HepG2 (cell line): Measurements from ENCODE around the gene PRKAG3. TPM values are rescaled to one million over a fixed set of nuclear protein-coding genes. Genes with fewer than 3 reads are reported as not detected.

Experiments
- BORCS8-MEF2B ChIP-seq: sonication (generic); formaldehyde crosslinking; IDR thresholded peaks from 2 replicates; pipeline ENCODE4 v1.8.0; 2022; ENCODE audit warnings: mild to moderate bottlenecking, missing genetic modification reagents
- EED ChIP-seq: sonication (generic); formaldehyde crosslinking; IDR thresholded peaks from 2 replicates; pipeline ENCODE4 v1.5.0; 2020; ENCODE audit warnings: mild to moderate bottlenecking, missing genetic modification reagents
- HNRNPUL1 ChIP-seq: fragments of 200-400 bp; formaldehyde crosslinking; IDR thresholded peaks from 2 replicates; pipeline ENCODE4 v1.6.1; 2017; ENCODE audit warnings: low read depth, mild to moderate bottlenecking, low read length, moderate library complexity
- MLLT10 ChIP-seq: sonication (generic); formaldehyde crosslinking; IDR thresholded peaks from 2 replicates; pipeline ENCODE4 v1.4.0; 2020; ENCODE audit warnings: missing genetic modification reagents
- NFE2L2 ChIP-seq: fragments of 150-350 bp; IDR thresholded peaks from 2 replicates; pipeline ENCODE4 v1.6.1; 2014; ENCODE audit warnings: low read length
- NFYC ChIP-seq: IDR thresholded peaks from 2 replicates; pipeline ENCODE4 v1.6.1; 2016; ENCODE audit warnings: missing genetic modification reagents, missing compliant biosample characterization
- SKI ChIP-seq: fragments of 450-650 bp; IDR thresholded peaks from one replicate; pipeline ENCODE4 v1.6.1; 2018; ENCODE audit warnings: mild to moderate bottlenecking; ENCODE audit not compliant: partially characterized antibody
- SRF ChIP-seq: IDR thresholded peaks from 2 replicates; pipeline ENCODE4 v1.6.1; 2011; ENCODE audit warnings: mild to moderate bottlenecking, low read depth, low read length, moderate library complexity
- TSC22D2 ChIP-seq: sonication (generic); formaldehyde crosslinking; IDR thresholded peaks from 2 replicates; pipeline ENCODE4 v1.5.1; 2020; ENCODE audit warnings: missing genetic modification reagents, mild to moderate bottlenecking, borderline replicate concordance
- XRCC5 ChIP-seq: fragments of 200-400 bp; formaldehyde crosslinking; optimal IDR thresholded peaks from 2 replicates; pipeline ENCODE3; 2017; ENCODE audit warnings: mild to moderate bottlenecking, low read length
- ZBTB7B ChIP-seq: sonication (generic); formaldehyde crosslinking; IDR thresholded peaks from 2 replicates; pipeline ENCODE4 v1.4.0; 2020; ENCODE audit warnings: missing genetic modification reagents
- ZNF101 ChIP-seq: sonication (generic); formaldehyde crosslinking; IDR thresholded peaks from 2 replicates; pipeline ENCODE4 v1.4.0; 2020; ENCODE audit warnings: mild to moderate bottlenecking, low read depth, missing genetic modification reagents, borderline replicate concordance
- ZNF121 ChIP-seq: sonication (generic); formaldehyde crosslinking; IDR thresholded peaks from 2 replicates; pipeline ENCODE4 v1.5.0; 2020; ENCODE audit warnings: mild to moderate bottlenecking, missing genetic modification reagents
- ZNF264 ChIP-seq: sonication (generic); formaldehyde crosslinking; IDR thresholded peaks from 2 replicates; pipeline ENCODE4 v1.4.0; 2020; ENCODE audit warnings: missing genetic modification reagents
- ZNF33B ChIP-seq: sonication (generic); formaldehyde crosslinking; IDR thresholded peaks from 2 replicates; pipeline ENCODE4 v1.5.1; 2020; ENCODE audit warnings: mild to moderate bottlenecking, missing genetic modification reagents
- ZNF674 ChIP-seq: sonication (generic); formaldehyde crosslinking; IDR thresholded peaks from 2 replicates; pipeline ENCODE4 v1.5.0; 2020; ENCODE audit warnings: low read depth, mild to moderate bottlenecking, missing genetic modification reagents
- ZNF772 ChIP-seq: sonication (generic); formaldehyde crosslinking; IDR thresholded peaks from 2 replicates; pipeline ENCODE4 v1.5.0; 2020; ENCODE audit warnings: mild to moderate bottlenecking, missing genetic modification reagents
- ZNF775 ChIP-seq: sonication (generic); formaldehyde crosslinking; IDR thresholded peaks from 2 replicates; pipeline ENCODE4 v1.4.0; 2020; ENCODE audit warnings: missing genetic modification reagents, mild to moderate bottlenecking, moderate library complexity, borderline replicate concordance
- polyA plus RNA-seq, 8 experiments: library from polyadenylated mRNA; depleted of rRNA in 3 of 8; stranded (reverse) in 7 of 8; unstranded in 1 of 8; fragments of >200 nt; fragmentation: Illumina TruSeq in 4 of 8; extraction: Trizol in 4 of 8; gene quantifications; 2 replicates each; pipeline versions ENCODE4 v1.2.1 to v1.2.3, GENCODE V29; 2011 to 2016; ENCODE audit warnings: low read depth in 4 of 8, missing spikeins in 1 of 8, mixed read lengths in 1 of 8; ENCODE audit not compliant: insufficient read depth in 1 of 8
- total RNA-seq, 5 experiments: library from RNA; depleted of rRNA; stranded (reverse); fragments of >200 nt; fragmentation: Illumina TruSeq; extraction: Trizol; gene quantifications; 2 replicates each; pipeline ENCODE4 v1.2.3, GENCODE V29; 2016; ENCODE audit warnings: low read depth in 1 of 5
- TF ChIP-seq, protein P1 (sequence below), 2 experiments: sonication (generic) in 1 of 2; formaldehyde crosslinking in 1 of 2; IDR thresholded peaks; 2 replicates each; pipeline versions ENCODE4 v1.4.0 to v1.6.1; 2018 to 2020; ENCODE audit warnings: missing genetic modification reagents in 2 of 2, borderline replicate concordance in 1 of 2, low read depth in 1 of 2, mild to moderate bottlenecking in 1 of 2, missing biosample characterization in 1 of 2
- TF ChIP-seq, protein P2 (sequence below): sonication (generic); formaldehyde crosslinking; conservative IDR thresholded peaks from 2 replicates; pipeline ENCODE4 v1.4.0; 2020; ENCODE audit warnings: missing genetic modification reagents
- TF ChIP-seq, protein P3 (sequence below): sonication (generic); formaldehyde crosslinking; conservative IDR thresholded peaks from 2 replicates; pipeline ENCODE4 v1.4.0; 2020; ENCODE audit warnings: missing genetic modification reagents
- TF ChIP-seq, protein P4 (sequence below): IDR thresholded peaks from 2 replicates; pipeline ENCODE4 v1.6.1; 2012; ENCODE audit warnings: low read depth, low read length, improper control_type of control experiment
- TF ChIP-seq, protein P5 (sequence below): sonication (generic); formaldehyde crosslinking; IDR thresholded peaks from 2 replicates; pipeline ENCODE4 v1.5.0; 2020; ENCODE audit warnings: mild to moderate bottlenecking, missing genetic modification reagents, borderline replicate concordance

The PRKAG3 gene
- total and polyA plus RNA-seq, 2 of the 13 experiments (the other 11 are each of a cell fraction or from before 2014, with no cell fraction given): not detected

DNA sequence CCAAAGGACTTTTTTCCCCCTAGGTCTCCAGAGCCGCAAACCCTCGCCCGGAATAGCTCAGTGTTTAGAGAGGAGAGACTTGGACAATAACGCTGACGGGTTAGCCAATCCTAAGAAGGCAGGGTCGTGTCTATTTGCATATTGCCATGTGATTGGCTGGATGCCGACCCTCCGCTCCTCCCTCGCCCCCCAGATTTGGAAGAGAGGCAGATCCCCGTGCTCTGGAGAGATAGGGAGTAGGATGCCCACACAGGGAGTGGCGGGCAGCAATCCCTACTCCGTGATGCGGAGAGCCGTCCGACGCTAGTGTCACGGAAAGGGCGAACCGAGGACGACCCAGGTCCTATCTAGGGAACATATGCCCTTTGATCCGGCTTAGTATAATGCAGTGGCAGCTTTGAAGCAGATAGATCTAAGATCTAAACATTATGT is 29.4 kb upstream of the PRKAG3 start (continued):
- TF ChIP-seq, protein P1, sequence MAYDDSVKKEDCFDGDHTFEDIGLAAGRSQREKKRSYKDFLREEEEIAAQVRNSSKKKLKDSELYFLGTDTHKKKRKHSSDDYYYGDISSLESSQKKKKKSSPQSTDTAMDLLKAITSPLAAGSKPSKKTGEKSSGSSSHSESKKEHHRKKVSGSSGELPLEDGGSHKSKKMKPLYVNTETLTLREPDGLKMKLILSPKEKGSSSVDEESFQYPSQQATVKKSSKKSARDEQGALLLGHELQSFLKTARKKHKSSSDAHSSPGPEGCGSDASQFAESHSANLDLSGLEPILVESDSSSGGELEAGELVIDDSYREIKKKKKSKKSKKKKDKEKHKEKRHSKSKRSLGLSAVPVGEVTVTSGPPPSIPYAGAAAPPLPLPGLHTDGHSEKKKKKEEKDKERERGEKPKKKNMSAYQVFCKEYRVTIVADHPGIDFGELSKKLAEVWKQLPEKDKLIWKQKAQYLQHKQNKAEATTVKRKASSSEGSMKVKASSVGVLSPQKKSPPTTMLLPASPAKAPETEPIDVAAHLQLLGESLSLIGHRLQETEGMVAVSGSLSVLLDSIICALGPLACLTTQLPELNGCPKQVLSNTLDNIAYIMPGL (CRISPR knock-in tag; IDR thresholded peaks at IDR 0.05; ENCODE audit: borderline replicate concordance in 1 of 2, low read depth in 1 of 2): no peak
- no peak for TF ChIP-seq ZNF772 (CRISPR knock-in tag)
- TF ChIP-seq ZNF264 (CRISPR knock-in tag): no peak
- peak; percentile 56; the same call in 1 of the 2 replicates for TF ChIP-seq NFYC (CRISPR knock-in tag)
- TF ChIP-seq NFE2L2: no peak
- TF ChIP-seq ZBTB7B (CRISPR knock-in tag): no peak
- TF ChIP-seq BORCS8-MEF2B (CRISPR knock-in tag): no peak
- TF ChIP-seq HNRNPUL1: no peak
- TF ChIP-seq ZNF33B (CRISPR knock-in tag): no peak
- TF ChIP-seq ZNF775 (CRISPR knock-in tag): no peak
- no peak for TF ChIP-seq TSC22D2 (CRISPR knock-in tag)
- TF ChIP-seq, protein P2, sequence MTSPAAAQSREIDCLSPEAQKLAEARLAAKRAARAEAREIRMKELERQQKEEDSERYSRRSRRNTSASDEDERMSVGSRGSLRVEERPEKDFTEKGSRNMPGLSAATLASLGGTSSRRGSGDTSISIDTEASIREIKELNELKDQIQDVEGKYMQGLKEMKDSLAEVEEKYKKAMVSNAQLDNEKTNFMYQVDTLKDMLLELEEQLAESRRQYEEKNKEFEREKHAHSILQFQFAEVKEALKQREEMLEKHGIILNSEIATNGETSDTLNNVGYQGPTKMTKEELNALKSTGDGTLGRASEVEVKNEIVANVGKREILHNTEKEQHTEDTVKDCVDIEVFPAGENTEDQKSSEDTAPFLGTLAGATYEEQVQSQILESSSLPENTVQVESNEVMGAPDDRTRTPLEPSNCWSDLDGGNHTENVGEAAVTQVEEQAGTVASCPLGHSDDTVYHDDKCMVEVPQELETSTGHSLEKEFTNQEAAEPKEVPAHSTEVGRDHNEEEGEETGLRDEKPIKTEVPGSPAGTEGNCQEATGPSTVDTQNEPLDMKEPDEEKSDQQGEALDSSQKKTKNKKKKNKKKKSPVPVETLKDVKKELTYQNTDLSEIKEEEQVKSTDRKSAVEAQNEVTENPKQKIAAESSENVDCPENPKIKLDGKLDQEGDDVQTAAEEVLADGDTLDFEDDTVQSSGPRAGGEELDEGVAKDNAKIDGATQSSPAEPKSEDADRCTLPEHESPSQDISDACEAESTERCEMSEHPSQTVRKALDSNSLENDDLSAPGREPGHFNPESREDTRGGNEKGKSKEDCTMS (CRISPR knock-in tag): no peak
- TF ChIP-seq, protein P3, sequence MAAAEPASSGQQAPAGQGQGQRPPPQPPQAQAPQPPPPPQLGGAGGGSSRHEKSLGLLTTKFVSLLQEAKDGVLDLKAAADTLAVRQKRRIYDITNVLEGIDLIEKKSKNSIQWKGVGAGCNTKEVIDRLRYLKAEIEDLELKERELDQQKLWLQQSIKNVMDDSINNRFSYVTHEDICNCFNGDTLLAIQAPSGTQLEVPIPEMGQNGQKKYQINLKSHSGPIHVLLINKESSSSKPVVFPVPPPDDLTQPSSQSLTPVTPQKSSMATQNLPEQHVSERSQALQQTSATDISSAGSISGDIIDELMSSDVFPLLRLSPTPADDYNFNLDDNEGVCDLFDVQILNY (CRISPR knock-in tag): no peak
- TF ChIP-seq MLLT10 (CRISPR knock-in tag): no peak
- peak; percentile 57; the same call in 1 of the 2 replicates for TF ChIP-seq SRF
- TF ChIP-seq, protein P4, sequence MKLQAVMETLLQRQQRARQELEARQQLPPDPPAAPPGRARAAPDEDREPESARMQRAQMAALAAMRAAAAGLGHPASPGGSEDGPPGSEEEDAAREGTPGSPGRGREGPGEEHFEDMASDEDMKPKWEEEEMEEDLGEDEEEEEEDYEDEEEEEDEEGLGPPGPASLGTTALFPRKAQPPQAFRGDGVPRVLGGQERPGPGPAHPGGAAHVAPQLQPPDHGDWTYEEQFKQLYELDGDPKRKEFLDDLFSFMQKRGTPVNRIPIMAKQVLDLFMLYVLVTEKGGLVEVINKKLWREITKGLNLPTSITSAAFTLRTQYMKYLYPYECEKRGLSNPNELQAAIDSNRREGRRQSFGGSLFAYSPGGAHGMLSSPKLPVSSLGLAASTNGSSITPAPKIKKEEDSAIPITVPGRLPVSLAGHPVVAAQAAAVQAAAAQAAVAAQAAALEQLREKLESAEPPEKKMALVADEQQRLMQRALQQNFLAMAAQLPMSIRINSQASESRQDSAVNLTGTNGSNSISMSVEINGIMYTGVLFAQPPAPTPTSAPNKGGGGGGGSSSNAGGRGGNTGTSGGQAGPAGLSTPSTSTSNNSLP: no peak
- TF ChIP-seq XRCC5: peak; percentile 29
- TF ChIP-seq SKI: no peak
- TF ChIP-seq, protein P5, sequence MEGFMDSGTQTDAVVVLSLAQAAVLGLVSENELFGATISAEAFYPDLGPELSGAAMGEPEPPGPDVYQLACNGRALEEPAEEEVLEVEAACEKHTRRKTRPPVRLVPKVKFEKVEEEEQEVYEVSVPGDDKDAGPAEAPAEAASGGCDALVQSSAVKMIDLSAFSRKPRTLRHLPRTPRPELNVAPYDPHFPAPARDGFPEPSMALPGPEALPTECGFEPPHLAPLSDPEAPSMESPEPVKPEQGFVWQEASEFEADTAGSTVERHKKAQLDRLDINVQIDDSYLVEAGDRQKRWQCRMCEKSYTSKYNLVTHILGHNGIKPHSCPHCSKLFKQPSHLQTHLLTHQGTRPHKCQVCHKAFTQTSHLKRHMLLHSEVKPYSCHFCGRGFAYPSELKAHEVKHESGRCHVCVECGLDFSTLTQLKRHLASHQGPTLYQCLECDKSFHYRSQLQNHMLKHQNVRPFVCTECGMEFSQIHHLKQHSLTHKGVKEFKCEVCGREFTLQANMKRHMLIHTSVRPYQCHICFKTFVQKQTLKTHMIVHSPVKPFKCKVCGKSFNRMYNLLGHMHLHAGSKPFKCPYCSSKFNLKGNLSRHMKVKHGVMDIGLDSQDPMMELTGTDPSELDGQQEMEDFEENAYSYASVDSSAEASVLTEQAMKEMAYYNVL (CRISPR knock-in tag): no peak
- TF ChIP-seq EED (CRISPR knock-in tag): no peak
- TF ChIP-seq ZNF674 (CRISPR knock-in tag): no peak
- no peak for TF ChIP-seq ZNF101 (CRISPR knock-in tag)
- TF ChIP-seq ZNF121 (CRISPR knock-in tag): no peak
